HG02840 (cell line): ENCODE measurements around the gene HIPK2.

Experiments used
- ATAC-seq: cut with Tn5 transposase; IDR thresholded peaks from one replicate; pipeline ENCODE4 v1.9.1; 2021; ENCODE audit warnings: mild to moderate bottlenecking, moderate library complexity, moderate number of reproducible peaks; ENCODE audit not compliant: unreplicated experiment, low FRiP score

HIPK2 gene

DNA sequence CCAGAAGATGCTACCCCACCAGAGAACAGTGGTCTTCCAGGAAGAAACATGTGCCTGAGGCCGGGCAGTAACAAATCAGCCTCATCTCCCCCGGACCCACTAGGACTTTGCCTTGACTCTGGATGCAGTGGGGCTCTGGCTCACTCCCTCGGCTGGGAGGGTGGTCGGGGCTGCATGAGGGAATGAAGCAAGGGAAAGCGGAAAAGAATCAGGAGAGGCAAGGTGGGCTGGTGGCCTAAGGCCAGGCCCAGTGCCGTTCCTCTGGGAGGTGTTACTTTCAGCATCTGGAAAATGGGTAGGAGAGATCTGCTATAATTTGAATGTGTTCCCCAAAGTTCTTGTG is 202.5 kb downstream of the HIPK2 start:
- no peak for ATAC-seq

DNA sequence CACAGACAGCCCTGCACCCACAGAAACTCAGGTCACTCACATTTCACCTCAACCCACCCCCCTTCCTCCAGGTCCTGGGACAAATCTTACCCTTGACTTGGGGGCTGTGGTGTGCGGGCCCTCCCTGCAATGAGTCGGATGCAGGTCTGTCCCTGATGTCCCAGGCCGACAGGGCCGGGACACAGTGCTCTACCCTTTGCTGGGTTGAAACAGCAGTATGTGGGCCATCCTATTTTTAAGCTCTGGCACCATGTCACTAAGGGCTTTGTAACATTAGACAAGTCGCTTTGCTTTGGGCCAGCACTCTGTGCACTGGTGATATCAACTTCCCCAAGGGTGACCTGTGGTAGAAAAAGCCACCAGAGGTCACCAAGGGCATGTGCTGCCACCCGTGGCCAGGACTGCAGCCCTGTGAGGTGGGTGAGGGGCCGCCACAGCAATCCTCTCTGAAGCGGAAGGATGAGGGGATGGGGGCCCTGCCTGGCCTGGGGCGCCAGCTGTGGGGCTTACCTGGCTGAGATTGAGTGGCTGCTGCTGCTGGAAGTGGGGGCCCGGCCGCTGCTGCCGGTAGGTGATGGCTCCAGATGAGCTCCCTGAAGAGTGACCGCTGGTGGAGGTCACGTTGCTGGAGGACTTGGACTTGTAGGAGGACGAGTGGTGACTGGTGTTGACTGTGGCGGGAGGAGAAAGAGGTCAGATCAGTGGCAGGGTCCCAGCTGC is 203.0 kb downstream of the HIPK2 start:
- ATAC-seq = no peak

DNA sequence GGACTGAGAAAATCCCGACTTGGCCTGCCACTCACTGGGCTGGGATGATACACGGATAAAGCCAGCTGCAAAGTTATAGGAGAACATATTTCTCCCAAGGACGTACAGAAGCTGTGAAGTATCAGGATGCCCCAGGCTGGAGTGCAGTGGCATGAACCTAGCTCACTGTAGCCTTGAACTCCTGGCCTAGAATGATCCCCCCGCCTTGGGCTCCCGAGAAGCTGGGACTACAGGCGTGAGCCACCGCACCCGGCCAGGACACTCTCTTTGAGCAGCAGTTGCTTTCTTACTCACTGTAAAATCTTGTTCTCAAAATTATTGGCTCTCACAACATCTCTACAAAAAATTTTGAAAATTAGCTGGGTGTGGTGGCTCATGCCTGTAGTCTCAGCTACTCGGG is 203.9 kb downstream of the HIPK2 start:
- no peak for ATAC-seq

DNA sequence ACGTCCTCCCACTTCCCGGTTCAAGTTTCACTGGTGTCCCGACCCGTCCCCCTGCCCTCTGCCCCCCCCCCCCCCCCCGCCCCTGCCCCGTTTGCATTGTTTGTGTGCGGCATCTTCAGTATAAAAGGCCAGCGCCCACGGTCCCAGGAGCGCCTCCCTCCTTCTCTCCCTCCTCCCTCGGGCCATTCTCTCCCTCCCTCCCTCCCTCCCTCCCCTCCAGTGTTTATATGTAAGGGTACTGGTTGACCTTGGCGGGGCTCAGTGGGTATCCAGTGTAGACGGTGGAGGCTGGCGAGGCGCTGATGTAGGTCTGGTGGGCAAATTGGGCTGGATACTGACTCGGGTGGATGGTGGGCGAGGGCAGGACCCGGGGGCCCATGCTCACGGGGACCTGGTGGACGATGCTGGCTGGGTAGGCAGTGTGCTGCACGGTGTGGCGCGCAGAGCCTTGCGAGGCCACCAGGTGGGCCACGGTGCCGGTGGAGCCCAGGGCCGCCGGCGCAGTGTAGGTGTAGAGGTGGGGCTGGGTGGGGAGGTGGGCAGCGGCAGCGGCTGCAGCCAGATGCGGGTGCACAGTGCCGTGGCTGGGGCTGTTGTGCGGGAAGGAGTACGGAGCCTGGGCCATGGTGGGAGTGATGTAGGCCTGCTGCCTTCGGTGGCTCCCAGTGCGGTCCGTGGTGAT is 205.0 kb downstream of the HIPK2 start:
- no peak for ATAC-seq

DNA sequence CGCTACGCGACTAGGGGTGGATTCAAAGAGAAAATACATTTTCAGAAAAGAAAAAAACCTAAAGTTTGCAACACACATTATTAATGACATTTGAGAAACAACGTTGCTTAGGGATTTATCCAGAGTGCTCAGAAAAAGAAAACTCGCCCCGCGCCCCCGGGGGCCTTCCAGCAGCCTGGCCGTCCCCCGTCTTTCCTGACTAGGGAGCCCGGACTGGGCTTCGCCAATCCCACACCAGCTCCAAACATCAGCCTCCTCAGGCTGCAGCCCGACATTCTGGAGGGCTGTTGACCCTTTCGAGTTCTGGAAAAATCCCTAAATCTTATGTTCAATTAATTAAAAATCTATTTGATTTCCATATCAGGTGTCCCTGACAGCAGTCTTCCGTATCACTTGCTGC is 205.7 kb downstream of the HIPK2 start:
- ATAC-seq = no peak

DNA sequence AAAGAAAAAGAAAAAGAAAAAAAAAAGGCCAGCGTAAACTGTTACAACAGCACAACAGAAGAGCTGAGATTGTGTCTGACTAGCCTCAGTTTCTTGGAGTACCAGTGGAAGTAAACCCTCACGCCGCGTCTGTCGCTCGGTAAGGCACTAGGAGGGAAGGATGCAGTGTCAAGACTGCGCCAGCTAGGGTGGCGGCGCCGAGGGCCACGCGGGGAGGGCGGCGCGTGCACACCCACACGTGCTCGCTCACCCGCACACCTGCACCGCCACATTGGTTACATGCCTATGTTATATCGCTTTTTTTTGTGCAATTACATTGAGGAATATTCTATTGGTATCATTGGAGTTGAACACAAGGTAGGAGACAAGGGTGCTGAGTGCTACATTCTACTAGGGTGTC is 206.1 kb downstream of the HIPK2 start:
- ATAC-seq = no peak

DNA sequence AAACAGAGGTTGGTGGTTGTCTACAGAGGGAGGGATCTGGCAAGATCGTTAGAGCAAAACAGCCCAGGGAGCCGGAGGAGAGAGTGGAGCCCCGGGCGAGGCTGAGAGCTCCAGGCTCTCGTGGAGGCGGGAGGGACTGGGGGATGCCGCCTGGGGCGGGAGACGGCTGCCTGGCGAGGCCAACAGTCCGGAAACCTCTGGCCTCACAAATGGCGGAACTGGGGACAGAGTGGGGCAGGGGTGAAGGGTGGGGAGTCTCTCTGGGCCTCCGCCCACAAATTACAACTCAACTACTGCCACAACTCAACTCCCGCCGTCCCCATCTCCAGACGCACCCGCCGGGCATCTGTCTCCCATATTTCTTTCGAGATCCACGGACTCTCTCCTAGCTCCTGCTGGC is 206.6 kb downstream of the HIPK2 start:
- ATAC-seq = no peak

DNA sequence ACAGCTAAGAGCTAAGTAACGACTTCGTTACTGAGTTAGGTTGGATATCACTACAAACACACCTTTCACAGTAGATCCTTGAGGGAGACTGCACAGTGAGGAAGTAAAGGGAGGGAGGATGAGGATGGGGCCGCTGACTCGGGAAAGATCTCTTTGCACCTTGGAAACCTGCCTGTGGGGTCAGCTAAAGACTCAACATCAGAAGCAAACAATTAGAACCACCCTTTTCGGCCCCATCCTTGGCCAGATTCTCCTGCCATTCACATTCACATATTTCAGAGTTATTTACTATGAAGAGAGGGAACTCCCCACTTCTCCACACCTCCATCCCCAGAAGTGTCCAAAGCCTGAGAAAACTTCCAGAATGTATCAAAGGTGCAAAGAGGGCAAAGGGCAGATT is 207.2 kb downstream of the HIPK2 start:
- no peak for ATAC-seq

DNA sequence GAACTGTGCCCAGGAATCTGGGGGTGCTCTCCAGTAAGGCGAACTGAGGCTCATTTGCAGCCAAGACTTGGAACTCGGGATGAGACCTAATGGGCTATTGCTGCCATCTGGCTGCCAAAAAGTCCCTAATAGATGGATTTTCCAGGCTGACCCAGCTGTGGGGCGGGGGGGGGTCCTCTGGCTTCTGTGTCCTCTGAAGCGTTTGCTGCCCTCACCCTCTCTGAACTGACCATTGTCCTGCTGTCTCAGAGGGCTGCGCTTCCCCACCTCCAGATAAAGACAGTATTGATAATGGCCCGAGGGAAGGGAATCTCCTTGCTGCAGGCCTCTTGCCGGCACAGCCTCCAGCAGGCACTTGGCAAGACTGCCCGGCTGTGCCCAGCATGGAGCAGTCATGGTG is 207.7 kb downstream of the HIPK2 start:
- no peak for ATAC-seq

DNA sequence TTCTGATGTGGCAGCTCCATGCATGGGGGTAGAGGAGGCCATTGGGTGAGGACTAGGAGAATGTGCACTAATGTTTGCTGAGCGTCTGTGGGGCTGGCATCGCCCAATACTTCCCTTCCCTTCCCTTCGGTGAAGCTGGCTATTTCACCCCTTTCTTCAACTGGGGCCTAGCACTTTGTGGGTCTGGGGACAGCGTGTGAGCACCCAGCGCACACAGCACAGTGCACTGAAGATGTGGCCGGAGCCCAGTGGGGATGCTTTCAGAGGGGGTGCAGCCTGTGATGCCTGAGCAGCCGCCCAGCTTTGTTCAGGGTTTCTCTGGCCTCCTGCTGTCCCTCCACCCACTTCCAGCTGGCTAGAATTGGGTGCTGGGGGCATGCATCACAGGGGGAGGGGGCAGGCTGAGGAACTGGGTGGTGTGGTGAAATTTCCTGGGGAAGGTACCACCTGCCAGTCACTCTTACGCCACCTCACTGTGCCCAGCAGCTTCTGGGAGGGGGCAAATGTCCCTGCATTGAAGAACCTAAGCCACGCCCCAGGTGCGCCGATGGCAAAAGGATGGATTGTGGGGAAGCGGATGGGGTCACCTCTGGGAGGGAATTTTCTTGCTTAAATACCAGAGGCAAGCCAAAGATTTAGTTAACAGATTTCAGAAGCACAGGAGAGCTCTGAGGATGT is 208.8 kb downstream of the HIPK2 start:
- no peak for ATAC-seq

DNA sequence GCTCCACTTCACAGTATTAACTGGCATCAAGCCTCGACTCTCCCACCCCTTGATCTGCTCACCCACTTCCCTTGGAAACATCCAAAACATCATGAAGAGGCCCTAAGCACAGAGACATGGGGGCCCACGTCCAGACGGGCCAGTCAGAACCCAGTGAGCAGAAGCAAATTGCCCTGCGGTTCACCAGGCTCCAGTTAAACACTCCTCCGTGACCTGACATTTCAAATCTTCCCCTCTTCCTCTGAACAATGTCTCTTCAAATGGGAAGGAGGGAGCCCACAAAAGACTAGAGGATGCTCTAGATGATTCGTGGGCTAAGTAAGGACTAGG is 209.5 kb downstream of the HIPK2 start:
- no peak for ATAC-seq

DNA sequence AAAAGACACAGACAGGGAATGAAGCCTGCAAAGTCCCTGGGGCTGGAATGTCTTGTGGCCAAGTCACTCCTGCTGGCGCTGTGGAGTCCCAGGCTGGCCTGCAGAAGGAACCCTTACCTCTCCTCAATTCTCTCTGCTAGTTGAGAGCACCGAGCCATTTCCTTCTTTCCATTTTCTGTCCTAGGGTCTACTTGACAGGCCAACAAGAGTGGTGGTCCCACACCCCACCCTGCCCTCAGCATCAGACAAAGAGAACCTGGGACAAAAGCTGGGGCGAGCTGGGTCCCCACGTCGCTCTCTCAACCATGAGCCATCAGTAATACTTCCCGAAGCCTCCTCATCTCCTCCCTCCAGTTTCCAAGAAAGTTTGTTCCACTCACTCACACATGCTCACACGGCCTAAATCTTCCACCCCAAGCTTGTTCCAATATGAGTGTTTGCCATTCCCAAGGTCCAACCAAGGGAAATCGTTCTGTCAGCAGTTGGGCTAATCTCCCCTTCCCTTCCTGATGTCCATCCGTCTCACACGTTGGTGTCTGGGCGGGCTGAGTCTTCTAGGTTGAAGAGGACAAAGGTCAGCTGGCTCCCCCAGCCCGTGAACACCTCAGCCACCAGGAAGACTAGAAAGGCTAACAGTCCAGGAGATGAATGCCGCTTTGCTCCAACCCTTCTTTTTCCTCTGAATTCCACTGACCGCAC is 210.0 kb downstream of the HIPK2 start:
- ATAC-seq = no peak

DNA sequence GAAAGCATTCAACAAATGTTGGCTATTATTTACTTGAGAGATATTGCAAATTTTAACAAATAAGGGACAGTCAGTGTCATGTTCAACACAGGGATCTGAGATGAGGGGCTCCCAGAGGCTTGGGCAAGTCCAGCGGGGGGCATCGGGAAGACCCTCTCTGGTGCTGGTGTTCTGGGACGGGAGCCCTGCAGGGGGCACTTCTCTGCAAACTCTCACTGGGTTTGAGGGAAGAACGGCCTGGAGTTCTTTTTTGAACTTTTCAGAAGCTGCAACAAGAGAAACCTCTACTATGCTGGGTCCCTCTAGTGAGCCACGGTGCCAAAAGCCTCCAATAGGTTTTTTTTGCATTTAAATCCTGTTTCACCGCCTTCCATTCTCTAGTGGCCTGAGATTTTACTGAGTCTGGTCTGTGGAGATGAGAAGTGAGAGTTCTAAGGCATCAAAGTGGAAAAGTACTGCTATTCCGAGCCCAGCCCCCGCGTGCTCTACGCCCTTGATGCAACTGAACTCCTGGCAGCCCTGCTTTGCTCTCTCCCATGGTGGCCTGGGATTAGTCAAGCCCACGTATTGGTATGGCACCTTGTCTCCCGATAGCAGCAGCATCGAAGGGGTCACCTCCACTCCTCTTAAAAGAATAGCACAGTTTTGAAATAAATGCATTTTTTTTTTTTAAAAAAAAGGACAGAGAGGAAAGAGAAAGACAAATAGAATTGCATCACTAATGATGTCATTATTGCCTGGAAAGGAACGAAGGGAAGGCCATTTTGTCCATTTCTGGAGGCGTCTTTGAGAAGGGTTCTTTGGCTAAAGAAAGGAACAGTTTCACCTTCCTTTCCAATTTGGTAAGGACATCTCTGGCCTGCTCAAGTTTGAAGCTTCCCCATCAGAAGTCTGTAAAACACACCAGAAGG is 210.8 kb downstream of the HIPK2 start:
- ATAC-seq = no peak

DNA sequence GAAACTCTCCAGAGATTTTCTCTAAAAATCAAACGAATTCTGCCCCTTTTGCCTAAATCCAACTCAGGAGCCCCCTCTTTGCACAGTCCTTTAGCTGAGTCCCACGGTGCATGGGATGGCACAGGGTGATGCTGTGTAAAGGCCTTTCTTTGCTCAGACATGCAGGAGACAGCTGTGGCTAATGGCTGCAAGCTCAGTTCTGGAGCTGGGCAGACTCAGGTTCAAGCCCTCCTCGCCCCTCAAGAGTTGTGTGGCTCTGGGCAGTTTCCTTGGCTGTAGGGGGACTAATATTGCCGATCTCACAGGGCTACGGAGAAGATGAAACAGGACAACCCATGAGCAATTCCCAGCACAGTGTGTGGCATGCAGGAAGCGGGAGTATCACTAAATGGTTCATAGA is 211.7 kb downstream of the HIPK2 start:
- ATAC-seq = no peak

DNA sequence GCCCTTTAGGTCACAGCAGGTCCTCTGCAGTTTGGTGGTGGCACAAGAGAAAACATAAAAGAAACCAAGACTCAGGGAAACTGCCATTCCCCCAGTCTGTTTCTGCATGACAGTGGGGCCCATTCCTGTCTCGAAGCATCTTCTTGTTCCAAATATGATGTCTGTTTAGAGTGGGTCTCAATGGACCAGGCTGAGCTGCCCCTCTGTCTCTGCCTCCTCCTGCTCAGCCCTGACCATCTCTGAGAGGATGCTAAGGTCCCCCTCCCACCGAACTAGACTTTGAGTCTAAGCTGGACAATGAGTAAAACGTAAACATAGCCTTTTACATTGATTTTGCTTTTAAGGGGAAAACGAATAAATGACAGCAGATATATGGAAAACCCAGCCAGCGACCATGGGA is 213.9 kb downstream of the HIPK2 start:
- no peak for ATAC-seq

DNA sequence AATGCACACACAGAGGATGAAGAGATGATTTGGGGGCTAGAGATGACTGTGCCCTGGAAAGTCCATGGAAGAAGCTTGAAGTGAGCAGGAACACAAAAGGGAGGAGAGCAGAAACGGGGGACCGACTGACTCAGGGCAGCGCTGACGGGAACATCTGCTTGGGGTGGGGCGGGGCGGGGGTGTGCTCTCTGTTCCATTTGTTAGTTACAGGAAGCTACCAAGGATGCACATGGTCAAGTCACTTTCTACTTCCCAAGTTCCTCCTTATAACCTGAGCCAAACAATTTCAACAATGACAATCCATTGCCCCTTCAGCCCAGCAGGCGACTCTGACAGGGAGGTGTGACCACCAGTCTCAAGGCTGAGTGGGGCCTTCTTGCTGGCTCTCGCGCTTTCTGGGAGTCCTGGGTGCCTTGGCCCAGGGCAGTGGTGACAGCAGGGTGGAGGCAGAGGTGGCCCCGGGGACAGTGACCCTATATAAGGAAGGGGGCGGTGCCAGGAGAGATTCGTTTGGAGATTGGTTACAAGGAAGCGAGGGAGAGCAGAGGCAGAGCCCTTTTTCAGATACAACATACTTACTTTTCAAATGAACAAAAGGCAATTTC is 214.7 kb downstream of the HIPK2 start:
- ATAC-seq = no peak

DNA sequence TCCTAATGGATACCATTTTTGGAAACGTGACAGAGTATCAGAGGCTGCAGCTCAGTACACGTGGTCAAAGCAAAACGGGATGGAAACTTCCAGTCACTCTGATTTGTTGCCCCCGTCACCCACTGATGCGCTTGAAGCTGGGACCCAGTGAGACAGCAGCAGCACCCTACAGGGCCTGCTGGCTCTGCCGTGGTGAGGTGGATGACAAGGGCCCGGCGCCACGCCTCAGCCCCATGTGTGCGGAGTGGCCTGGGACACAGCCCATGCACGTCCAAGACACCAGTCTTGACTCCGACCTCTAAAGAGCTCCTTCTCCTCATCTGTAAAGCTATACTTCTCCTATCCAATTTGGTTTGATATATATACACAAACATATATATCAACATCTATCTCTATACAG is 215.3 kb downstream of the HIPK2 start:
- ATAC-seq = no peak

DNA sequence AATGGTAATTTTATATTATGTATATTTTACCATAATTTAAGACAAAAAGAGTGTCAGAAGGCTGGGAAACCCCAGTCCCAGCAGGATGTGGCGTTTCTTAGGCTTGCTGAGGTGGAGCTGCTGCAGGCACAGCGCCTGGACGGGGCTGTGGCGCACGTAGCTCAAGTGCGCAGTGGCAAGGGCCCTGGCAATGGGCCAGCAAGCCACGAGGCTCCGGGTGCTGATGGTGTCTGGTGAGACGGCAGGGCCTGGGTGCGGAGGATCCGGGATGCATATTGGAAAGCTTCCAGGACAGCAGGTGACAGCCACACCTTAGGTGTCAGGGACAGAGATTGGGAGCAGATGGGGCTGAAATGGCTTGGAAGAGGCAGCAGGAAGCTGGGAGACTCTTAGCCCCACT is 217.1 kb downstream of the HIPK2 start:
- ATAC-seq = no peak

DNA sequence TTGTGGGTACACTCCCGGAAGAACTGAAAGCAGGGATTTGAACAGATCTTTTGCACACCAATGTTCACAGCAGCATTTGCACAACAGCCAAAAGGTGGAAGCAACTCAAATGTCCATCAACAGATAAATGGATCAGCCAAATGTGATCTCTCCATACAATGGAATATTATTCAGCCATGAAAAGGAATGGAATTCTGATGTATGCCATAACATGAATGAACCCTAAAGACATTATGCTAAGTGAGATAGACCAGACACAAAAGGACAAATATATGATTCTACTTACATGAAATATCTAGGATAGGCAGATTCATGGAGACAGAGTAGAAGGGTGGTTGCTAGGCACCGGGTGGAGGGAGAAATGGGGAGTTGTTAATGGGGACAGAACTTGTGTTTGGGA is 217.6 kb downstream of the HIPK2 start:
- no peak for ATAC-seq
